CD4-positive, CD25-positive, alpha-beta regulatory T cell (primary cell): Measurements from ENCODE around the gene GCSH. TPM values are rescaled to one million over a fixed set of nuclear protein-coding genes. Genes with fewer than 3 reads are reported as not detected.

ENCODE experiments used
- ATAC-seq, 2 donors: fragments of 150-1000 bp; cut with Tn5 transposase; one replicate each; pipeline ENCODE4 v1.10.0; 2021; ENCODE audit warnings: low read depth in 2 of 2, moderate number of reproducible peaks in 2 of 2, moderate library complexity in 1 of 2
- DNase-seq, 3 donors: peaks; one replicate each; pipeline versions ENCODE4 v3.0.0 to v3.0.0-alpha.2; 2012 to 2022; ENCODE audit warnings: mixed read lengths in 1 of 3
- H3K27ac ChIP-seq: one replicate; pipeline ENCODE4 v1.7.0; 2013; ENCODE audit warnings: mild to moderate bottlenecking, low read length; ENCODE audit not compliant: insufficient read depth, poor library complexity, severe bottlenecking
- H3K27me3 ChIP-seq: one replicate; pipeline ENCODE4 v1.7.0; 2013; ENCODE audit warnings: low read length; ENCODE audit not compliant: control insufficient read depth, insufficient read depth
- H3K36me3 ChIP-seq: one replicate; pipeline ENCODE4 v1.7.0; 2013; ENCODE audit warnings: mild to moderate bottlenecking, low read length, moderate library complexity; ENCODE audit not compliant: control insufficient read depth, insufficient read depth
- H3K4me1 ChIP-seq: 2 replicates; pipeline ENCODE4 v1.7.0; 2013; ENCODE audit warnings: mild to moderate bottlenecking, low read length; ENCODE audit not compliant: insufficient read depth, control insufficient read depth, poor library complexity, severe bottlenecking
- H3K4me3 ChIP-seq: one replicate; pipeline ENCODE4 v1.7.0; 2013; ENCODE audit warnings: low read depth, mild to moderate bottlenecking, low read length, moderate library complexity
- H3K9me3 ChIP-seq, 2 experiments: 1 replicate in 1 of 2; 2 replicates in 1 of 2; pipeline ENCODE4 v1.7.0; 2013; ENCODE audit warnings: low read length in 2 of 2, mild to moderate bottlenecking in 1 of 2, moderate library complexity in 1 of 2; ENCODE audit not compliant: control insufficient read depth in 2 of 2
- H3K27ac Mint-ChIP-seq, 3 donors: one replicate each; pipeline ENCODE4 v1.8.0; 2020 to 2022; ENCODE audit warnings: mild to moderate bottlenecking in 3 of 3, mixed read lengths in 3 of 3, moderate library complexity in 2 of 3
- H3K27me3 Mint-ChIP-seq: one replicate; pipeline ENCODE4 v1.8.0; 2022; ENCODE audit warnings: mild to moderate bottlenecking, mixed read lengths
- H3K36me3 Mint-ChIP-seq: one replicate; pipeline ENCODE4 v1.8.0; 2020; ENCODE audit warnings: mixed read lengths
- H3K4me1 Mint-ChIP-seq, 4 donors: one replicate each; pipeline ENCODE4 v1.8.0; 2020 to 2022; ENCODE audit warnings: mixed read lengths in 4 of 4, mild to moderate bottlenecking in 1 of 4
- H3K4me3 Mint-ChIP-seq, 4 donors: one replicate each; pipeline ENCODE4 v1.8.0; 2020 to 2022; ENCODE audit warnings: mild to moderate bottlenecking in 4 of 4, mixed read lengths in 4 of 4, moderate library complexity in 3 of 4
- H3K9me3 Mint-ChIP-seq, 7 donors: one replicate each; pipeline ENCODE4 v1.8.0; 2020 to 2022; ENCODE audit warnings: mixed read lengths in 7 of 7, mild to moderate bottlenecking in 3 of 7, moderate library complexity in 2 of 7
- polyA plus RNA-seq, 4 donors: library from polyadenylated mRNA; unstranded; fragments of 300-500 nt; fragmentation: Illumina TruSeq; gene quantifications; one replicate each; pipeline ENCODE4 v1.2.3, GENCODE V29; 2021
- total RNA-seq: library from RNA; stranded (reverse); gene quantifications from one replicate; pipeline ENCODE4 v1.2.3, GENCODE V29; 2022

Gene GCSH
- total and polyA plus RNA-seq, 5 donors from 2014 or later: 3.4 to 8.2 (median 6.3) TPM

DNA sequence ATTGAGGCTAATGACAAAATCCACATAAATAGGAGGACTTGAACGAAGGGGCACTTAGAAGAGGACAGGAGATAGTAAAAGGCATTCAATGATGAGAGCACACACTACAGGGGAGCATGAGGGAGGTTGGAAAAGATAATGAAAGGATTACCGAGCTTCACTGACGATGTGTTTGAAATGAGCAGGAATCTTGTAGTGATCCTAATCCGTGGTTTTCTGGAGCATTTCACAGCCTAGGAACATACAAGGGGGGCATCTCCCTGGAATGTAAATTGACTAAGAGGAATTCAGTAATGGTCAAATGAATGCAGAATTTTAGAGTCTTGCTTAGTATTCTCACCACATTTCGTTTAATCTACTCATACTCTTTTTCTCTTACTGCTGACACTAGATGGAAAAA is 55.4 kb downstream of the GCSH start:
- no peak for ATAC-seq
- Mint-ChIP-seq H3K9me3 (peaks cover 0 to 2% (median 0%) of the 10 kb centered on the region in 7 donors), H3K4me1 (peaks cover 11 to 44% (median 28%) of the 10 kb centered on the region in 4 donors), H3K27ac (peak overlapping the region in 2 of 3 donors; percentile 4 to 86), H3K4me3 (no peak overlapping the region), H3K36me3 (peaks cover 43% of the 10 kb centered on the region), H3K27me3 (no peaks in the 10 kb centered on the region)
- Histone ChIP-seq H3K36me3 (peaks cover 54% of the 10 kb centered on the region), H3K27ac (no peak overlapping the region), H3K9me3 (no peaks in the 10 kb centered on the region), H3K27me3 (no peaks in the 10 kb centered on the region), H3K4me3 (no peak overlapping the region), H3K4me1 (peaks cover 15% of the 10 kb centered on the region)
- no peak for DNase-seq

DNA sequence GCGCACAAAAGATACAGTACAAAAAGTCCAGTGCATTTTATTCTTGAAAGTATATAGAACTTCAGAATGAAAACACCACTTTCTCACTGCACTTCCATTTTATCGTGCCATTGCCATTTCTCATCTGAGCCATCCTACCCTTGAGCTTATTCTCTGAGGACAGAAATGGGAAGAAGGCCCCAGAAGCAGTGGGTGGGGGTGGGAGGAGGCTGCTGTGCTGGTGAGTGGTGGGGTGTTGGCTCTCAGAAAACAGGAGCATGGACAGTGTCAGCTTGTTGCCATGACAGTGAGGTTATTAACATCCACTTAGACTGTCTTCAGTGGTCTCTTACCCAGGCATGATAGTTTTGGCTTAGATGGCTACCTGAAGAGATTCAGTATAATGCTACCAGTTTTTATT is 56.1 kb downstream of the GCSH start:
- Histone ChIP-seq H3K36me3 (peaks cover 46% of the 10 kb centered on the region), H3K4me3 (no peak overlapping the region), H3K9me3 (no peaks in the 10 kb centered on the region), H3K27ac (no peak overlapping the region), H3K4me1 (peaks cover 15% of the 10 kb centered on the region), H3K27me3 (no peaks in the 10 kb centered on the region)
- peaks cover 11 to 47% (median 28%) of the 10 kb centered on the region in 4 donors for H3K4me1 Mint-ChIP-seq
- H3K36me3 Mint-ChIP-seq: peaks cover 38% of the 10 kb centered on the region
- no peak for ATAC-seq
- no peak for DNase-seq
- peaks cover 0 to 2% (median 0%) of the 10 kb centered on the region in 7 donors for H3K9me3 Mint-ChIP-seq
- H3K27ac Mint-ChIP-seq: peak overlapping the region in 2 of 3 donors; percentile 4 to 71
- H3K27me3 Mint-ChIP-seq: no peaks in the 10 kb centered on the region
- peak overlapping the region in 1 of 4 donors; percentile 95 for H3K4me3 Mint-ChIP-seq

DNA sequence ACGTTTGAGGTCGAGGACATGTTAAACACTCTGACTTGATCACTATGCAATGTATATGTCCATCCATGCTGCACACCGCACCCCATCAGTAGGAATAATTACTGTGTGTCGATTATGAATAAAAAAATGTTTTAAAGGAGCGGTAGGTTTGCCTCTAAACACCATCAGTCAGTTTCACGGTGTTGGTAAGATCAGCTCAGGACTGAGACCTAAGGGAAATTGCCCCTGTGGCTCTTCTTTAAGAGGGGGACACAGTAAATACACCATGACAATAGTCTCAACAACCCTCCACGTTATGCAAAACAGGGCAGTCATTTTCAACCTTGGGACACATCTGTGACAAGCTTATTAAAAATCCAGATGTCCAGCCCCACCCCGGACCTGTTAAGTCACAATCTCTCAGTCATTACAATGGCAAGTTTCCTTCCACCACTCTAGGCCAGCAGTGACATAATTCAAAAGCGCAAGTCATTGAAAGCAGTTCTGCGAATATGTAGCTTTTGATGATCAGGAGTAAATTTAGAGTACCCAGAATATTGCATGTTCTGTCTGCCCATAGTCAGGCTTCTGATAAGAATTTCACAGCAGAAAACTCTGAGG is 59.3 kb downstream of the GCSH start:
- peak in 1 of 3 donors; percentile 33 for DNase-seq
- Histone ChIP-seq H3K36me3 (peaks cover 14% of the 10 kb centered on the region), H3K27ac (no peak overlapping the region), H3K4me3 (peak overlapping the region; percentile 89), H3K4me1 (peaks cover 15% of the 10 kb centered on the region), H3K9me3 (no peaks in the 10 kb centered on the region), H3K27me3 (no peaks in the 10 kb centered on the region)
- ATAC-seq: no peak
- Mint-ChIP-seq H3K36me3 (peaks cover 9% of the 10 kb centered on the region), H3K27ac (peak overlapping the region in 2 of 3 donors; percentile 77 to 89), H3K9me3 (no peaks in the 10 kb centered on the region), H3K4me1 (peaks cover 11 to 49% (median 26%) of the 10 kb centered on the region in 4 donors), H3K27me3 (no peaks in the 10 kb centered on the region), H3K4me3 (peak overlapping the region; percentile 87 to 95 (median 91))

DNA sequence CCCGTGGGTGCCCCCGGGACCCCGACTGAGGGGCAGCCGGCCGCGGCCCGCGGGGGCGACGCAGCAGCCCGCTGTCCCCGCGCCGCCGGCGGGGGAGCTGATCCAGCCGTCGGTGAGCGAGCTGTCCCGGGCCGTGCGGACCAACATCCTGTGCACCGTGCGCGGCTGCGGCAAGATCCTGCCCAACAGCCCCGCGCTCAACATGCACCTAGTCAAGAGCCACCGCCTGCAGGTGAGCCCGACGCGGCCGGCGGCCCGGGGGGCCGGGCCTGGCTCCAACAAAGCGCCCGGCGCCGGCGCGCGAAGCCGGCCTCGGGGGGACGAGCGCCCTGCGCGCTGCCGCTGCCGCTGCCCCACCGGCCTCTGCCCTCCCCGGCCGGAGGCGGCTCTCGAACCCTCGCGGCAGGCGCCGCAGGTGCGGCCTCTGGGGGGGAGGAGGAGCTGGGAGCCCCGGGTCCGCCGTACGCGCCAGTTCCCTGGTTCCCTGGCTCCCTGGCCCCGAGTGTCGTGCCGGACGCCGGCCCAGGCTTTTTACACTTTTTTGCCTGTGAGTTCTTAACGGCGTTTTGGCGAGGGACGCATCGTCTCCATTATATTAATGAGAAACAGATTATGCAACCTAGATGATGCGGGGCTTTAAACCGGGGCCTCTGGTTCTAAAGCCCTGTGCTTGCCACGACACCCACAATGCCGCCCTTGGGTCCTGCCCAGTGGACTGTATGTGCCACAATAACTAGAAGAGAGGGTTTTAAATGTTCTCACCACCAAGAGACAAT is 60.0 kb downstream of the GCSH start:
- Mint-ChIP-seq H3K27me3 (no peaks in the 10 kb centered on the region), H3K4me1 (peaks cover 11 to 49% (median 26%) of the 10 kb centered on the region in 4 donors), H3K4me3 (peak overlapping the region; percentile 87 to 95 (median 91)), H3K9me3 (no peaks in the 10 kb centered on the region), H3K36me3 (peaks cover 3% of the 10 kb centered on the region), H3K27ac (peak overlapping the region; percentile 60 to 89 (median 77))
- Histone ChIP-seq H3K27me3 (no peaks in the 10 kb centered on the region), H3K4me1 (peaks cover 15% of the 10 kb centered on the region), H3K9me3 (no peaks in the 10 kb centered on the region), H3K4me3 (peak overlapping the region; percentile 89), H3K27ac (peak overlapping the region; percentile 3), H3K36me3 (peaks cover 7% of the 10 kb centered on the region)
- ATAC-seq (peak; percentile 49 to 52), DNase-seq (peak; percentile 43 to 70 (median 45))

DNA sequence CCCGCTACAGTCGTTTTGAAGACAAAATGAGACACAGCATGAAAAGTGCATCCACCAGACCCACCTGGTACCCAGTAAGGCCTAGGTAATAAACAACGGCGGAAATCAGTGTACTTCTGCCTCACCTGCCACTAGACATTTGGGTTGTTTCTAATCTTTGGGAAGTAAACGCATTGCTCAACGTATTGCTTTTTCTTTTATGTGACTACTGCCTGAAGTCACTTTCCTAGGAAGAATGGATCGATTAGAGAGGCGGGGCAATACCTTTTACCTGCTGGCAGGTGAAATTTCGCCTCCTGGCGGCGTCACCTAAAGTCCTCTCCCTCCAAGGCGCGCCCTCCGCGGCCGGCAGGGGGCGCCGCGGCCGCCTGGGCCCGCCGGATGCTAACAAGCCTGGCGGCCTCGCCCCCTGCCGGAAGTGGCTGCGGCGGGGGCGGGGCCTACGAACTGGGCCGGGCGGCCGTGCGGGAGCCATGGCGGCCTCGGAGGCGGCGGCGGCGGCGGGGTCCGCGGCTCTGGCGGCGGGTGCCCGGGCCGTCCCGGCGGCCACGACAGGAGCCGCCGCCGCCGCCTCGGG is 60.7 kb downstream of the GCSH start, which contains the start of gene ATMIN:
Gene ATMIN, plus strand, starts transcription at position 445 of the 577 bp plus-strand sequence. Its CDS starts 29 bp downstream, at position 474.
- Histone ChIP-seq H3K27me3 (no peaks in the 10 kb centered on the region), H3K27ac (peak within 1 kb of the TSS; percentile 3), H3K36me3 (peaks cover 7% of the 10 kb centered on the region), H3K4me3 (peak within 1 kb of the TSS; percentile 89), H3K4me1 (peaks cover 15% of the 10 kb centered on the region), H3K9me3 (no peaks in the 10 kb centered on the region)
- Mint-ChIP-seq H3K27me3 (no peaks in the 10 kb centered on the region), H3K4me3 (peak within 1 kb of the TSS; percentile 87 to 95 (median 91)), H3K27ac (peak within 1 kb of the TSS; percentile 66 to 89 (median 77)), H3K9me3 (no peaks in the 10 kb centered on the region), H3K4me1 (peaks cover 11 to 44% (median 25%) of the 10 kb centered on the region in 4 donors), H3K36me3 (peaks cover 3% of the 10 kb centered on the region)
- ATAC-seq: peak; percentile 97 to 98
- DNase-seq: peak; percentile 85 to 91 (median 89)

Other genes starting within 250 kb of the GCSH start
- 78.1 TPM for gene CMC2, start 89.5 kb downstream of the GCSH start, total RNA-seq
- 100 to 1,000 TPM; 158 to 210 (median 173) TPM for gene CMC2, start 89.5 kb downstream of the GCSH start, polyA plus RNA-seq
- 13.5 TPM for gene CENPN, start 89.2 kb downstream of the GCSH start, total RNA-seq
- gene CENPN, start 89.2 kb downstream of the GCSH start, polyA plus RNA-seq: 10 to 100 TPM in 1 of 4 donors, 1 to 10 TPM in 3; 3.4 to 11.6 (median 6.8) TPM
- 32.7 TPM for gene ATMIN, start 60.6 kb downstream of the GCSH start, total RNA-seq
- gene ATMIN, start 60.6 kb downstream of the GCSH start, polyA plus RNA-seq: 10 to 100 TPM; 25.9 to 42.9 (median 32.0) TPM
- gene C16orf46, start 19.2 kb downstream of the GCSH start, total RNA-seq: not detected
- gene C16orf46, start 19.2 kb downstream of the GCSH start, polyA plus RNA-seq: under 1 TPM in 2 of 4 donors, not detected in 2; 0.32 to 0.57 TPM
- not detected for gene BCO1, start 142.3 kb upstream of the GCSH start, total RNA-seq
- gene BCO1, start 142.3 kb upstream of the GCSH start, polyA plus RNA-seq: not detected
- gene GAN, start 218.6 kb upstream of the GCSH start, total RNA-seq: 14.0 TPM
- 1 to 10 TPM; 1.2 to 3.5 (median 2.0) TPM for gene GAN, start 218.6 kb upstream of the GCSH start, polyA plus RNA-seq